ENCODE results near the gene SEC14L1. TPM values are rescaled to one million over a fixed set of nuclear protein-coding genes. Genes with fewer than 3 reads are reported as not detected.

The SEC14L1 gene
- total and polyA plus RNA-seq, 2 of the 8 experiments (the other 6 are each of a cell fraction or from before 2014, with no cell fraction given): 27.2 to 74.4 TPM

DNA sequence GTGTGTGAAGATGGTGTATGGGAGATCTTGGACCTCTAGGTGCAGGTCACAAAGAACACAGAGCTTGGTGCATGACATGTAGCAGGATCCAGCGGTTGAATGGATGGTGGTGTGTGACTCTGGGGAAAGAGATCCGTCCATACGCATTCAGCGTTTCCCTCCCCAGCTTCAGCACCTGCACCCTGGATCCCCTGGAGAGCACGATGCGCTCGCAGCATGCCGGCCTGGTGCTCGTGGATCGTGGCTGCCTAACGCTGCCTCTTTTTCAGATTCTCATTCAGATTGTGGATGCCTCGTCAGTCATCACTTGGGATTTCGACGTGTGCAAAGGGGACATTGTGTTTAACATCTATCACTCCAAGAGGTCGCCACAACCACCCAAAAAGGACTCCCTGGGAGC, 70.9 kb downstream of the SEC14L1 start:
- Histone ChIP-seq H2BK120ac (replicated peaks; ENCODE audit: low read depth, low read length) (no peak overlapping the region), H3K18ac (ENCODE audit: extremely low read depth, low read length) (no peak overlapping the region), H2BK5ac (ENCODE audit: low read depth, low read length) (no peak overlapping the region), H3K27ac (ENCODE audit: low read depth, low read length) (no peak overlapping the region), H3K27me3 (replicated peaks in 1 of 4; ENCODE audit: control insufficient read depth in 3 of 4, extremely low read depth in 1 of 4, insufficient read depth in 3 of 4, low read length in 3 of 4) (no peaks in the 10 kb centered on the region), H3K79me2 (ENCODE audit: control insufficient read depth in 1 of 2, insufficient read depth in 2 of 2, low read length in 2 of 2) (no peaks in the 10 kb centered on the region), H3K9ac (replicated peaks in 1 of 4; ENCODE audit: extremely low read depth in 1 of 4, low read depth in 3 of 4, low read length in 3 of 4) (no peak overlapping the region; a peak in 1 of 7 replicates), H3K4me3 (ENCODE audit: extremely low read depth in 1 of 4, insufficient read depth in 2 of 4, low read depth in 3 of 4, low read length in 4 of 4) (no peak overlapping the region), H3K56ac (replicated peaks; ENCODE audit: insufficient read length, low read depth, low read length) (no peak overlapping the region), H2AFZ (ENCODE audit: low read length) (no peak overlapping the region), H4K8ac (ENCODE audit: extremely low read depth, insufficient read depth, low read length) (no peak overlapping the region), H3K4me2 (ENCODE audit: insufficient read depth in 1 of 2, low read depth in 2 of 2, low read length in 2 of 2) (no peak overlapping the region), H3K79me1 (ENCODE audit: low read depth, low read length) (no peaks in the 10 kb centered on the region), H3K36me3 (ENCODE audit: control insufficient read depth in 2 of 4, insufficient read depth in 4 of 4, low read length in 3 of 4) (peaks cover 17 to 51% (median 34%) of the 10 kb centered on the region in 4 experiments), H3K4me1 (replicated peaks in 1 of 4; ENCODE audit: control insufficient read depth in 3 of 4, insufficient read depth in 4 of 4, low read length in 3 of 4) (no peaks in the 10 kb centered on the region; a peak in 2 of 7 replicates), H2BK15ac (ENCODE audit: low read length) (no peak overlapping the region), H4K91ac (replicated peaks; ENCODE audit: insufficient read length, low read length) (no peak overlapping the region), H3K9me3 (ENCODE audit: insufficient read depth in 2 of 2, low read depth in 1 of 2, low read length in 1 of 2) (no peaks in the 10 kb centered on the region), H2AK5ac (ENCODE audit: low read depth, low read length) (no peak overlapping the region), H2BK20ac (ENCODE audit: low read length) (no peak overlapping the region), H3K14ac (ENCODE audit: insufficient read length) (no peak overlapping the region), H4K20me1 (replicated peaks in 1 of 2; ENCODE audit: control insufficient read depth in 1 of 2, insufficient read depth in 2 of 2, low read length in 2 of 2) (peaks cover 0 to 10% of the 10 kb centered on the region in 2 experiments), H3K23me2 (ENCODE audit: low read depth, low read length) (peaks cover 4% of the 10 kb centered on the region; the same call in 1 of the 2 replicates), H2BK12ac (ENCODE audit: low read depth, low read length) (no peak overlapping the region), H3K4ac (replicated peaks; ENCODE audit: insufficient read length, low read depth, low read length) (no peak overlapping the region), H3K23ac (ENCODE audit: insufficient read length) (no peak overlapping the region), H4K5ac (ENCODE audit: insufficient read length, low read depth, low read length) (no peak overlapping the region)
- 93% methylated on average over 15 of the region's 15 CpGs; no CpG with 5 or more reads in 1 of the 2 experiments for WGBS, 2 experiments (ENCODE audit: extremely low coverage in 1 of 2, insufficient coverage in 1 of 2, insufficient read length in 1 of 2, insufficient replicate concordance in 2 of 2, low coverage in 1 of 2, low lambda C conversion rate in 2 of 2, missing lambda C conversion rate in 1 of 2)
- no peak for DNase-seq (ENCODE audit: low read depth in 1 of 2, low spot score in 2 of 2)
- ChIA-PET POLR2A (ENCODE audit: partially characterized antibody) (no interaction called here), CTCF (ENCODE audit: partially characterized antibody) (interaction anchor here (0.5 to 5.7 kb wide), 10 partner anchors 13 to 212 kb away, joined by 3 to 31 read pairs (median 3); no protein-coding TSS in a partner anchor)
- FAIRE-seq: no peak
- TF ChIP-seq RXRA (IDR thresholded peaks at IDR 0.05; ENCODE audit: insufficient read depth, low read depth, low read length) (no peak), BRCA1 (IDR thresholded peaks at IDR 0.05; ENCODE audit: low read depth, low read length) (no peak), POU5F1 (IDR thresholded peaks at IDR 0.05; ENCODE audit: low read depth, low read length) (no peak), TCF12 (IDR thresholded peaks at IDR 0.05; ENCODE audit: low read depth, low read length) (no peak), CBX8 (IDR thresholded peaks at IDR 0.05; ENCODE audit: borderline replicate concordance, low read depth, low read length) (no peak)
